ENCODE measurements around the gene RORB.

DNA sequence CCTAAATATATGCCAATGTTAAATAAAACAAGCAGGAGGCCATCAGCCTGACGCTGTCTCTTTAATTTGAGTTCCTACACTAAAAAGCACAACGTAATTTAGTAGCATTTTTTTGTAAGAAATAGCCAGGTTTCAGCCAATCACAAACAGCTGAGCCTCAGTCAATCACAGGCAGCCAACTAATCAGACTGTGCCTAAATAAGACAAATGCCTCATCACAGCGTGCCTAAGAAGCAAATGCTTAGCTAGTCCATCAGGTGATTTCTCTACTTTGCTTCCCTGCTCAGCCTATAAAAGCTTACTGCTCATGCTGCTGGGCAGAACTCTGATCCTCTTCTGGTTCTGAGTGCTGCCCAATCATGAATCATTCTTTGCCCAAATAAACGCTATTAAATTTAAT lies 38.3 kb upstream of the RORB start:
- TF ChIP-seq JUN (CRISPR knock-in tag; IDR thresholded peaks at IDR 0.05), result no peak
- TF ChIP-seq SMAD3 (CRISPR knock-in tag; IDR thresholded peaks at IDR 0.05; ENCODE audit: borderline replicate concordance), result no peak
- TF ChIP-seq, protein P1, sequence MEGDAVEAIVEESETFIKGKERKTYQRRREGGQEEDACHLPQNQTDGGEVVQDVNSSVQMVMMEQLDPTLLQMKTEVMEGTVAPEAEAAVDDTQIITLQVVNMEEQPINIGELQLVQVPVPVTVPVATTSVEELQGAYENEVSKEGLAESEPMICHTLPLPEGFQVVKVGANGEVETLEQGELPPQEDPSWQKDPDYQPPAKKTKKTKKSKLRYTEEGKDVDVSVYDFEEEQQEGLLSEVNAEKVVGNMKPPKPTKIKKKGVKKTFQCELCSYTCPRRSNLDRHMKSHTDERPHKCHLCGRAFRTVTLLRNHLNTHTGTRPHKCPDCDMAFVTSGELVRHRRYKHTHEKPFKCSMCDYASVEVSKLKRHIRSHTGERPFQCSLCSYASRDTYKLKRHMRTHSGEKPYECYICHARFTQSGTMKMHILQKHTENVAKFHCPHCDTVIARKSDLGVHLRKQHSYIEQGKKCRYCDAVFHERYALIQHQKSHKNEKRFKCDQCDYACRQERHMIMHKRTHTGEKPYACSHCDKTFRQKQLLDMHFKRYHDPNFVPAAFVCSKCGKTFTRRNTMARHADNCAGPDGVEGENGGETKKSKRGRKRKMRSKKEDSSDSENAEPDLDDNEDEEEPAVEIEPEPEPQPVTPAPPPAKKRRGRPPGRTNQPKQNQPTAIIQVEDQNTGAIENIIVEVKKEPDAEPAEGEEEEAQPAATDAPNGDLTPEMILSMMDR (IDR thresholded peaks at IDR 0.05), result no peak
- no peak for TF ChIP-seq FOXP1 (CRISPR knock-in tag; IDR thresholded peaks at IDR 0.05; ENCODE audit: borderline replicate concordance)
- TF ChIP-seq ATF1 (CRISPR knock-in tag; IDR thresholded peaks at IDR 0.05), result no peak
- TF ChIP-seq, protein P2, sequence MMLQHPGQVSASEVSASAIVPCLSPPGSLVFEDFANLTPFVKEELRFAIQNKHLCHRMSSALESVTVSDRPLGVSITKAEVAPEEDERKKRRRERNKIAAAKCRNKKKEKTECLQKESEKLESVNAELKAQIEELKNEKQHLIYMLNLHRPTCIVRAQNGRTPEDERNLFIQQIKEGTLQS (CRISPR knock-in tag; conservative IDR thresholded peaks at IDR 0.05), result no peak
- TF ChIP-seq, protein P3, sequence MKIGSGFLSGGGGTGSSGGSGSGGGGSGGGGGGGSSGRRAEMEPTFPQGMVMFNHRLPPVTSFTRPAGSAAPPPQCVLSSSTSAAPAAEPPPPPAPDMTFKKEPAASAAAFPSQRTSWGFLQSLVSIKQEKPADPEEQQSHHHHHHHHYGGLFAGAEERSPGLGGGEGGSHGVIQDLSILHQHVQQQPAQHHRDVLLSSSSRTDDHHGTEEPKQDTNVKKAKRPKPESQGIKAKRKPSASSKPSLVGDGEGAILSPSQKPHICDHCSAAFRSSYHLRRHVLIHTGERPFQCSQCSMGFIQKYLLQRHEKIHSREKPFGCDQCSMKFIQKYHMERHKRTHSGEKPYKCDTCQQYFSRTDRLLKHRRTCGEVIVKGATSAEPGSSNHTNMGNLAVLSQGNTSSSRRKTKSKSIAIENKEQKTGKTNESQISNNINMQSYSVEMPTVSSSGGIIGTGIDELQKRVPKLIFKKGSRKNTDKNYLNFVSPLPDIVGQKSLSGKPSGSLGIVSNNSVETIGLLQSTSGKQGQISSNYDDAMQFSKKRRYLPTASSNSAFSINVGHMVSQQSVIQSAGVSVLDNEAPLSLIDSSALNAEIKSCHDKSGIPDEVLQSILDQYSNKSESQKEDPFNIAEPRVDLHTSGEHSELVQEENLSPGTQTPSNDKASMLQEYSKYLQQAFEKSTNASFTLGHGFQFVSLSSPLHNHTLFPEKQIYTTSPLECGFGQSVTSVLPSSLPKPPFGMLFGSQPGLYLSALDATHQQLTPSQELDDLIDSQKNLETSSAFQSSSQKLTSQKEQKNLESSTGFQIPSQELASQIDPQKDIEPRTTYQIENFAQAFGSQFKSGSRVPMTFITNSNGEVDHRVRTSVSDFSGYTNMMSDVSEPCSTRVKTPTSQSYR (CRISPR knock-in tag; IDR thresholded peaks at IDR 0.05), result no peak
- no peak for TF ChIP-seq ATF2 (CRISPR knock-in tag; IDR thresholded peaks at IDR 0.05; ENCODE audit: borderline replicate concordance, low read depth)
- TF ChIP-seq, protein P4, sequence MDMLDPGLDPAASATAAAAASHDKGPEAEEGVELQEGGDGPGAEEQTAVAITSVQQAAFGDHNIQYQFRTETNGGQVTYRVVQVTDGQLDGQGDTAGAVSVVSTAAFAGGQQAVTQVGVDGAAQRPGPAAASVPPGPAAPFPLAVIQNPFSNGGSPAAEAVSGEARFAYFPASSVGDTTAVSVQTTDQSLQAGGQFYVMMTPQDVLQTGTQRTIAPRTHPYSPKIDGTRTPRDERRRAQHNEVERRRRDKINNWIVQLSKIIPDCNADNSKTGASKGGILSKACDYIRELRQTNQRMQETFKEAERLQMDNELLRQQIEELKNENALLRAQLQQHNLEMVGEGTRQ (CRISPR knock-in tag; IDR thresholded peaks at IDR 0.05), result no peak
- TF ChIP-seq, protein P5, sequence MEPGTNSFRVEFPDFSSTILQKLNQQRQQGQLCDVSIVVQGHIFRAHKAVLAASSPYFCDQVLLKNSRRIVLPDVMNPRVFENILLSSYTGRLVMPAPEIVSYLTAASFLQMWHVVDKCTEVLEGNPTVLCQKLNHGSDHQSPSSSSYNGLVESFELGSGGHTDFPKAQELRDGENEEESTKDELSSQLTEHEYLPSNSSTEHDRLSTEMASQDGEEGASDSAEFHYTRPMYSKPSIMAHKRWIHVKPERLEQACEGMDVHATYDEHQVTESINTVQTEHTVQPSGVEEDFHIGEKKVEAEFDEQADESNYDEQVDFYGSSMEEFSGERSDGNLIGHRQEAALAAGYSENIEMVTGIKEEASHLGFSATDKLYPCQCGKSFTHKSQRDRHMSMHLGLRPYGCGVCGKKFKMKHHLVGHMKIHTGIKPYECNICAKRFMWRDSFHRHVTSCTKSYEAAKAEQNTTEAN (CRISPR knock-in tag; IDR thresholded peaks at IDR 0.05), result no peak
- TF ChIP-seq ESRRA (CRISPR knock-in tag; IDR thresholded peaks at IDR 0.05; ENCODE audit: borderline replicate concordance), result no peak
